ENCODE results near the gene UGT3A2.

Gene UGT3A2

GRCh38 chr5:36066540-36067210 is at the start of gene UGT3A2:
Gene UGT3A2 (minus strand): TSS chr5:36066882. CDS start chr5:36066789, 93 bp downstream.
- DNase-seq (ENCODE audit: low spot score) = no peak

- DNase-seq (ENCODE audit: low spot score) = no peak
Measured at GRCh38 chr5:36111238-36111637, 44.6 kb upstream of the UGT3A2 start.

GRCh38 chr5:36108758-36109460 is 42.2 kb upstream of the UGT3A2 start:
- no peak for DNase-seq (ENCODE audit: low spot score)

GRCh38 chr5:36105819-36106218 is 39.1 kb upstream of the UGT3A2 start:
- no peak for DNase-seq (ENCODE audit: low spot score)

GRCh38 chr5:36099748-36100147 is 33.1 kb upstream of the UGT3A2 start:
- no peak for DNase-seq (ENCODE audit: low spot score)

GRCh38 chr5:36096486-36096885 is 29.8 kb upstream of the UGT3A2 start:
- no peak for DNase-seq (ENCODE audit: low spot score)

GRCh38 chr5:36089989-36090388 is 23.3 kb upstream of the UGT3A2 start:
- DNase-seq (ENCODE audit: low spot score) = peak; percentile 81

- DNase-seq (ENCODE audit: low spot score) = peak; percentile 81
Measured at GRCh38 chr5:36079200-36079781, 12.6 kb upstream of the UGT3A2 start.

- no peak for DNase-seq (ENCODE audit: low spot score)
Measured at GRCh38 chr5:36078430-36078829, 11.7 kb upstream of the UGT3A2 start.

GRCh38 chr5:36073595-36074216 is 7.0 kb upstream of the UGT3A2 start:
- DNase-seq (ENCODE audit: low spot score) = peak; percentile 74

- DNase-seq (ENCODE audit: low spot score) = peak; percentile 25
Measured at GRCh38 chr5:36070687-36071571, 4.2 kb upstream of the UGT3A2 start.

GRCh38 chr5:36068751-36069281 is 2.1 kb upstream of the UGT3A2 start:
- no peak for DNase-seq (ENCODE audit: low spot score)

- DNase-seq (ENCODE audit: low spot score) = no peak
Measured at GRCh38 chr5:36066001-36066539, 612 bp downstream of the UGT3A2 start.

- peak; percentile 45 for DNase-seq (ENCODE audit: low spot score)
Measured at GRCh38 chr5:36060420-36060887, 6.2 kb downstream of the UGT3A2 start.

GRCh38 chr5:36059571-36060419 is 6.9 kb downstream of the UGT3A2 start:
- no peak for DNase-seq (ENCODE audit: low spot score)

GRCh38 chr5:36058776-36059175 is 7.9 kb downstream of the UGT3A2 start:
- DNase-seq (ENCODE audit: low spot score) = no peak

GRCh38 chr5:36057386-36057785 is 9.3 kb downstream of the UGT3A2 start:
- DNase-seq (ENCODE audit: low spot score) = no peak

- DNase-seq (ENCODE audit: low spot score) = no peak
Measured at GRCh38 chr5:36056422-36056821, 10.3 kb downstream of the UGT3A2 start.

GRCh38 chr5:36055984-36056383 is 10.7 kb downstream of the UGT3A2 start:
- DNase-seq (ENCODE audit: low spot score) = no peak

- DNase-seq (ENCODE audit: low spot score) = no peak
Measured at GRCh38 chr5:36054647-36055046, 12.0 kb downstream of the UGT3A2 start.

All from NAMALWA (cell line).